NCI-H446 treated with DMSO at 0.1 percent for 48 hours (cell line): Measurements from ENCODE around the gene NFATC1.

Experiments used
- DNase-seq: peaks from one replicate; lab custom pipeline; 2025; lab: John Stamatoyannopoulos, UW

NFATC1 gene

GRCh38 chr18:79507546-79508480, 112.1 kb downstream of the NFATC1 start:
- DNase-seq: no peak

- no peak for DNase-seq
These were observed 113.1 kb downstream of the NFATC1 start for GRCh38 chr18:79508565-79509535.

- DNase-seq: no peak
These were observed 113.8 kb downstream of the NFATC1 start for GRCh38 chr18:79509536-79509930.

DNA sequence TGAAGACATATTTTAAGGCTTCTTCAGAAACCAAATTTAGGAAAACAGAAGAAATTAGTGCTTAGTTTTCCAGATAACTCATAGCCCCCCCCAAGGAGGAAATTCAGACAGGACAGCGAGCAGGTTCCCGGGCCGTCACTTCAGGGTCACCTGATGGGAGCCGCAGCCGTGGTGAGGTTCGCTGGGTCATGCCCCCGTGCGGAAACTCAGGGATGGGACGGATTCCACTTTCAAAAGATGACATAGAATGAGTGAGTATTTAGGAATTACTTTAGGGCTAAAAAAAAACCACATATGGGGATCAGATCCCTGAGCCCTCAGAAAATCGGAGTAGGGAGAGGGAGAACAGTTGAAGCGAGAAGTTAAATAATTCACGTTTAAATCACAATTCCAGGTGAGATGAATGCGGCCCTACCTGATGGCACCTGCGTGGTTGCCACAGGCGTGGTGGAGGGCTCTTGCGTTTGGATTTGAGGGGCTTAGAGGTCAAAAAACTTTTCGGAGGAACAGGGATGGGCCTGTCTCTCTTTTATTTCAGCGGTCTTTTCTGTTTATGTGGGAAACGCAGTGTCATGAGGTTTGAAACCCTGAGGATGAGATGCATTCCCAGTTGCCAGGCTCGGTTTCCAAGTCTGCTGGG, 114.4 kb downstream of the NFATC1 start:
- DNase-seq: no peak

DNA sequence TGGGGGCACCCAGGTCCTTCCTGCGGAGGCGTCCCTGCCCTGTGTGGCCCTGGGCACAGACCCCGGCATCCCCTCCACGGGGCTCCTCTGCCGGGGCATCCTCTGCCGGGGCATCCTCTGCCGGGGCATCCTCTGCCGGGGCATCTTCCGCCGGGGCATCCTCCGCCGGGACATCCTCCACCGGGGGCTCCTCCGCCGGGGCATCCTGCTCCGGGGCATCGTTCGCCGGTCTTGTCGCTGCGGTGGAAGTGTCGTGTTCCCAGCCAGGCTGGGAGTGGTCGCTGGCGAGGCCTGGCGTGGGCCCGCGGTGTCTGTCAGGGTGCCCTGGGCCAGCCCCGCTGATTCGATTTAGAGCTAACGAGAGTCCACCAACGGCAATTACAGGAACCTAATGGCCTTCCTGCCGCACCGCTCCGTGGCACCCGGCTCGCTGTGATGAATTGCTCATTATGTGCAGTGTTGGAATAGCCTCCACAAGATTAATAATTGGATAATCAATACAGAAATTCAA, 115.1 kb downstream of the NFATC1 start:
- no peak for DNase-seq

DNA sequence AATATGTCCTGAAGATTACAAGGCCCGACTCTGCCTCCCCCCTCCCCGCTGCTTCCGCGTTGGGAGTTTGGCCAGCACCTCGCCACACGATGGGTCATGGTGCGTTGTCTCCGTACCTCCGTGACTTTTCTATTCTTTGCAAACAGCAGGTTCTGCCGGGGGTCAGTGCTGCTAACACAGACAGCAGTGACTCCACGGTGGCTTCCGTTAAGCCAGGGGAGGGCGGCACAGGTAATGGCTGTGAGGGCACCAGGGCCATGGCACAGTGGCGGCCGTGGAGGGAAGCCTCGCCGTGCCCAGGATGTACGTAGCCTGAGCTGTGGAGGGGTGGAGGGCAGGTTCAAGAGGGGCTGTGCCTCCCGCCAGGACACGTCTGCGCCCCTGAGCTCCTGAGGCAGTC, 115.5 kb downstream of the NFATC1 start:
- no peak for DNase-seq

DNA sequence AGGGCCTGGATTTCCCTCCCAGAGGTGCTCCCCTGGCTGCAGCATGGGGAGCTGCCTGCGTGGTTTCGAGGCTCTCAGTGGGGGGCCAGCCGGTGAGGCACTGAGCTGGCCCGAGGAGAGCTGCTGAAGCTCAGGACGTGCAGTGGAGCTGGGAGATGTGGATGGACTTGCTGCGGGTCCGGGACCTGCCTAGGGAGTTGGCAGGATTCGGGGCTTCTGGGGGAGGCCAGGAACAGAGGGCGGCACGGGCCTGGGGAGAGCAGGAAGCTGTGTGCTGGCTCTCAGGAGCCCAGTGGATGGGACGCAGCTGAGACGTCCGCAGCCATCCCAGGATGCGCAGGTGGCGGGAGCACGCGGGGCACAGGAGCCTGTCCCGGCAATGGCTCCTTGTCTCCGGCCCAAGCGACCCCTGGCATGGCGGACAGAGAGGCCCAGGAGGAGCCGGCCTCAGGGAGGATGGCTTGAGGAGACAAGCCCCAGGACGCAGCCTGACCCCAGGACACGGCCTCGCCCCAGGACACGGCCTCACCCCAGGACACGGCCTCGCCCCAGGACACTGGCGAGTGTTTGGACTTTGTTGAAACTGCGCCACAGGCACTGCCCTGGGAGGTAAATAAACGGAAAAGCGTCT, 116.1 kb downstream of the NFATC1 start:
- DNase-seq: no peak

DNA sequence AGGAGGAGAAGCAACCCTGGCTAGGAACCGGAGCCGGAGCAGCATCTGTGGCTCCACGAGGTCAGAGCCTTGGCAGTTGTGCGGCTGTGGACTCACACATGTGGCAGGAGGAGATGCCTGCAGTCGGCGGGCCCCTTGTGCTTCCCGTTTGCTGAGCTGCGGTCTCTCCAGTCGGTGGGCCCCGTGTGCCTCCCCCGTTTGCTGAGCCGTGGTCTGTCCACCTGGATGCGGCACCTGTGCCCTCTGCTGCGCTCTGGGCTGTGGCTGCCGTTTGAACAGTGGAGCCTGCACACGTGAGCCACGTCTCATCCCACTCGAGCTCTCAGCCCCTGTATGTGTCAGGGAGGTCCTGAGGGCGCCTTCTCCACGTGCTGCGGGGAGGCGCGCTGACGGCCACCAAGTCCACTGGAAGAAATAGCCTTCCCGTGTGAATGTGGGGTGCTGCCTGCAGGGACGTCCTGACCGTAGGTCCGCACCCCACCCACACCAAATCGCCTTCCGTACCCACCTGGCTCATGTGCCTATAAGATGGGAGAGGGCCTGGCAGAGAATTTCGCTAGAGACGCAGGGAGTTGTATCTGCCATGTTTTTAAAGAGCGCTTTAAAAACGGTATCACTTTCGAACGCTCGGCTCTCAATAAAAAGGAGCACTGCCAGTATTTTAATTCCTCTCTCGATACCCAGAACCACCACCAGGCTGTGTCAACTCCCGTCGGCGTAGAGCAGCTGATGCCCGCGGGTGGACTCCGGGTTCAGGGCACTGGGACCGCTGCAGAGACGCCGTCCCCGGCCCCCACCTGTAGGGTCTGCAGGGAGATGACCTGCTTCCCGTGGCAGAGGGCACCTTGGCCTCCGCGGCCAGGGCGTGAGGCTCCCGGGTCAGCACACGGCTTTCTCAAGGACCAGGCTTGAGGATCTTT, 117.0 kb downstream of the NFATC1 start:
- no peak for DNase-seq

- no peak for DNase-seq
These were observed 117.8 kb downstream of the NFATC1 start for GRCh38 chr18:79513381-79514081.

- DNase-seq: no peak
These were observed 119.6 kb downstream of the NFATC1 start for GRCh38 chr18:79515331-79515730.

DNA sequence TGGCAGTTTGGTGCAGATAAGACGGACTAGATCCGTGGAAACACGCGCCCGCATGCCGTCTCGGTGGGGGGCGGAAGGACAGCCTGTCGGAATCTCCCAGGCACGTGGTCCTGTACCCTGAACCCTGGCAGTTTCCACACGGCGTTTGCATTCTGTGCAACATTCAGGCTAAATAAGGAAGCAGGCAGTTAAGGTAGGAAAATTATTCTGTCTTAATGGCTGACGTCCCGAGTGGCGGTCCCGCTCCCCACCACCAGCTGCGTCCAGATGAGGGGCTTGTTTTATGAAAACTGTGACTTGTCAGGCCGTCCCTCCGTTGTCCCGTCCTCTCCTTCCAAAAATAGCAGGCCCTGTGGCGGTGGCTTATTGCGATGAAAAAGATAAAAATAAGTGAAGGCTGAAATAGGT, 120.2 kb downstream of the NFATC1 start:
- no peak for DNase-seq

DNA sequence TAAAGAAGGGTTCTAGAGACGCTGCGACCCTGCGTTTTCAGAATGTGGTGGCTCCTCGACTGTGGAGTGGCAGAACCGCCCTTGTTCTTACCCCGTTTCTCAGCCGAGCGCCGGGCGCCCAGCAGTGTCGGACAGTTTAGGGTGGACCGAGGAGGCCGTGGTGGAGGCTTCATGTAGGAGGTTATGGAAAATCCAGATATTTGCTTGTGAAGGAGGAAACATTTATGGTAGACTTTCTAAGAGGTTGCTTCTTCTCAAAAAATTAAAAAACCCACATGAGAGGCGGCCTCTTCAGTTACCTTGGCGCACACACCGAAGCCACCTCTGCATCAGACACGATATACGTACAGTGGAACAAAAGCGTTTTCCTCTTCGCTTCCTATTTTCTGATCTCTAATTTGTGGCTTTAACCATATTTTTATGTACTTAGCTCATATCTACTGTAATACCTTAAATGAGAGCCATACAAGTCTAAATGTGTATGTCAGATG, 120.8 kb downstream of the NFATC1 start:
- no peak for DNase-seq

GRCh38 chr18:79517341-79517740, 121.6 kb downstream of the NFATC1 start:
- DNase-seq: no peak

- no peak for DNase-seq
These were observed 122.4 kb downstream of the NFATC1 start for GRCh38 chr18:79518028-79518682.

DNA sequence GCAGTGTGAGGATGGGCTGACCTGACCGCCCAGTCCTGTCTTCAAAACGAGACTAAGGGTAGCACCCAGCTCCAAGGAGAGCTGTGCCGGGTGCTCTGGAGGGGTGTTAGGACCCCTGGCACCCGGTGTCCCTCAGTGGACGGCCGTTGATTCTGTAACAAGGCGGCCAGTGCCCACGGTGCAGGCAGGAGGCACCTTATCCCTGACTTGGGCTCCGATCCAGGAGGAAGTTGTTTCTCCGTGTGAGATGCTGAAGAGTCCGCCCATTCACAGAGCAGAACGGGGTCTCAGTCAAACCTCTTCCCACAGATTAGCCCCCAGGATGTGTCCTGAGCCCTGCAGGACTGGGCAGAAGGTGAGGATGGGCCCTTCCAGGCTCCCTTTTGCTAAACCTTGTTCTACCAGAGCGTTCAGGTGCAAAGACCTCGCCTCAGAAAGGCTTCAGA, 123.0 kb downstream of the NFATC1 start:
- no peak for DNase-seq

DNA sequence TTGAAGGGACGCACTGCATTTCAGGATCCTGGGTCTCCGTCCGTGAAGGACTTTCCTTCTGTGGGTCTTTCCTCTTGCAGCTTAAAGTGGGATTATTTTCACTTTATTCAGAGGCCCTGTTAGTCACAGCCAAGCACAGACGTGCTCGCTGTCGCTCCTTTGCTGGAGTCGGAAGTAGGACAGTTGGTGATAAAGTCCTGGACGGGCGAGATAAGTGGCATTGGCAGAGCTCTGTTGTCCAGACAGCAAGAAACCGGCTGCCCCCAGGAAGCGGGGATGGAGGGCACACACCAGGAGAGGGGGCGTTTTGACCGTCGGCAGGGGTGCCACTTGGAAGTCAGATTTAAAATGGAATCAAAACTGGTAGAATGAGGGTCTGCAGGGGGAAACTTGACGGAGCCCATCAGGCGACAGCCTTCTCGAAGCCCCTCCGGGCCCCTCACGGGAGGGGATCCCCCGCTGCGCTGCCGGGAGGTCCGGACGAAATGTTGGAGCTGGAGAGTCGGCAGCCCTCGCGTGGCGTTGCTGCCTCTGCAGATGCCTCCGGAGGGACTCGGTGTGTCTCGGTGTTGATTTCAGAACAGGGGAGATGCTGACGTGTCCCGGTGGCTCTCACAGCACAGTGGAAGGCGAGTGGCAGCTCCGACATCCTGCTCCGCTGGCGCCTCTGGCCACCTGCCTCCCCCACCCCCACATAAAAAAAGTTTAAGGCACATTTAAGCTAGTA, 124.2 kb downstream of the NFATC1 start:
- DNase-seq: no peak

DNA sequence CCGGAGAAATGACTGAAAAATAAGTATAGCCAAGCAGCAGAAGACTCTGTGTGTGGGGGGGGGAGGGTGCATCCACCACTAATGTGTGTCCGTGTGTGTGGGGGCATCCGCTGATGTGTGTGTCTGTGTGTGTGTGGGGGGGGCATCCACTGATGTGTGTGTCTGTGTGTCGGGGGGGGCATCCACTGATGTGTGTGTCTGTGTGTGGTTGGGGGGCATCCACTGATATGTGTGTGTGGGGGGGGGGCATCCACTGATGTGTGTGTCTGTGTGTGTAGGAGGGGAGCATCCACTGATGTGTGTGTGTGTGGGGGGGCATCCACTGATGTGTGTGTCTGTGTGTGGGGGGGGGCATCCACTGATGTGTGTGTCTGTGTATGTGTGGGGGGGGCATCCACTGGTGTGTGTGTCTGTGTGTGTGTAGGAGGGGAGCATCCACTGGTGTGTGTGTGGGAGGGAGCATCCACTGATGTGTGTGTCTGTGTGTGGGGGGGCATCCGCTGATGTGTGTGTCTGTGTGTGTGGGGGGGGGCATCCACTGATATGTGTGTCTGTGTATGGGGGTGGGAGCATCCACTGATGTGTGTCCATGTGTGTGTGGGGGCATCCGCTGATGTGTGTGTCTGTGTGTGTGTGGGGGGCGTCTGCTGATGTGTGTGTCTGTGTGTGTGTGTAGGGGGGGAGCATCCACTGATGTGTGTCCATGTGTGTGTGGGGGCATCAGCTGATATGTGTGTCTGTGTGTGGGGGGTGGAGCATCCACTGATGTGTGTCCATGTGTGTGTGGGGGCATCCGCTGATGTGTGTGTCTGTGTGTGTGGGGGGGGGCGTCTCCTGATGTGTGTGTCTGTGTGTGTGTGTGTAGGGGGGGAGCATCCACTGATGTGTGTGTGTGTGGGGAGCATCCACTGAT, 125.0 kb downstream of the NFATC1 start:
- DNase-seq: no peak
